ENCODE data around the gene CYFIP1.

Gene CYFIP1

GRCh38 chr15:22950256-22950990 lies 29.7 kb downstream of the CYFIP1 start:
- TF ChIP-seq, protein P1, sequence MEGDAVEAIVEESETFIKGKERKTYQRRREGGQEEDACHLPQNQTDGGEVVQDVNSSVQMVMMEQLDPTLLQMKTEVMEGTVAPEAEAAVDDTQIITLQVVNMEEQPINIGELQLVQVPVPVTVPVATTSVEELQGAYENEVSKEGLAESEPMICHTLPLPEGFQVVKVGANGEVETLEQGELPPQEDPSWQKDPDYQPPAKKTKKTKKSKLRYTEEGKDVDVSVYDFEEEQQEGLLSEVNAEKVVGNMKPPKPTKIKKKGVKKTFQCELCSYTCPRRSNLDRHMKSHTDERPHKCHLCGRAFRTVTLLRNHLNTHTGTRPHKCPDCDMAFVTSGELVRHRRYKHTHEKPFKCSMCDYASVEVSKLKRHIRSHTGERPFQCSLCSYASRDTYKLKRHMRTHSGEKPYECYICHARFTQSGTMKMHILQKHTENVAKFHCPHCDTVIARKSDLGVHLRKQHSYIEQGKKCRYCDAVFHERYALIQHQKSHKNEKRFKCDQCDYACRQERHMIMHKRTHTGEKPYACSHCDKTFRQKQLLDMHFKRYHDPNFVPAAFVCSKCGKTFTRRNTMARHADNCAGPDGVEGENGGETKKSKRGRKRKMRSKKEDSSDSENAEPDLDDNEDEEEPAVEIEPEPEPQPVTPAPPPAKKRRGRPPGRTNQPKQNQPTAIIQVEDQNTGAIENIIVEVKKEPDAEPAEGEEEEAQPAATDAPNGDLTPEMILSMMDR (conservative IDR thresholded peaks at IDR 0.05; ENCODE audit: low read depth, low read length): no peak
- H3K4me3 ChIP-seq (ENCODE audit: low read depth, low read length): no peak overlapping the region
- no peak for DNase-seq (ENCODE audit: low read depth)

DNA sequence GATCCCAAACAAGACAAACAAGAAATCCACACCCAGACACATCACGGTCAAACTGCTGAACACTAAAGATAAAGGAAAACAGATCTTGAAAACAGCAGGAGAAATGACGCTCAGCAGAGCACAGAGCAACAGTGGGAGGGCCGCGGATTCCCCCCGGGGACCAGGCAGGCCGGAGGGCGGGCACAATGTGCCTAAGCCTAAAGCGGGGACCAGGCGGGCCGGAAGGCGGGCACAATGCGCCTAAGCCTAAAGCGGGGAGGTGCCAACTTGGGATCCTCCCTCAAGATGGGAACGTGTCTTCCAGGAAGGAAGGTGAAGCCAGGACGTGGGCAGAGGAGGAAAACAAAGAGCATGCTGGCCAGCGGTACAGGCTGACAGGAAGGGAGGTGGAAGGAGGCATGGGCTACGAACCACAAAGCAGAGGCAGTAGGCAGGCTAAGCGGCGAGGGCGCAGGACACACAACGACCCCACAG lies 31.1 kb downstream of the CYFIP1 start:
- peak overlapping the region; percentile 20 for H3K4me3 ChIP-seq (ENCODE audit: low read depth, low read length)
- DNase-seq (ENCODE audit: low read depth): peak; percentile 69
- TF ChIP-seq, protein P1 (conservative IDR thresholded peaks at IDR 0.05; ENCODE audit: low read depth, low read length): no peak

DNA sequence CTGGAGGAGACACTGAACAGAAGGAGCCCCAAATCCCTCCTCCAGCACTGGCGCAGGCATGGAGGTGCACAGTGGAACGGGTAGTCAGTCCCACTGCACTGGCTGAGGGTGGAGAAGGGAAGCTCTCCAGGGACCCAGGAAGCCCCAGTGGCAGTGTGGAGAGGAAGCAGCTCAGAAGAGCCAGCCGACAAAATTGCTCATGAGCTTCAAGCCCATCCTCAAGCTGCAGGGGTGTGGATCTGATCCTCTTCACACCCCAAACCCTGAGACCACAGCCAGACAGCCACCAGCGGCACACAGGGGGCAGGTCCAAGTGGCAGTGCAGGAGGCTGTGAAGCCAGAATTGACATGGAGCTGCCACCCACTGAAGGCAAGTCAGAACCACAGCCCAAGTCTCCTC lies 32.1 kb downstream of the CYFIP1 start:
- H3K4me3 ChIP-seq (ENCODE audit: low read depth, low read length): no peak overlapping the region
- DNase-seq (ENCODE audit: low read depth): no peak
- TF ChIP-seq, protein P1 (conservative IDR thresholded peaks at IDR 0.05; ENCODE audit: low read depth, low read length): no peak

GRCh38 chr15:22947101-22948000 lies 32.8 kb downstream of the CYFIP1 start:
- TF ChIP-seq, protein P1 (conservative IDR thresholded peaks at IDR 0.05; ENCODE audit: low read depth, low read length): no peak
- no peak overlapping the region for H3K4me3 ChIP-seq (ENCODE audit: low read depth, low read length)
- no peak for DNase-seq (ENCODE audit: low read depth)

GRCh38 chr15:22945071-22945470 lies 35.1 kb downstream of the CYFIP1 start:
- no peak for DNase-seq (ENCODE audit: low read depth)
- TF ChIP-seq, protein P1 (conservative IDR thresholded peaks at IDR 0.05; ENCODE audit: low read depth, low read length): no peak
- H3K4me3 ChIP-seq (ENCODE audit: low read depth, low read length): no peak overlapping the region

- no peak for DNase-seq (ENCODE audit: low read depth)
- no peak overlapping the region for H3K4me3 ChIP-seq (ENCODE audit: low read depth, low read length)
- TF ChIP-seq, protein P1 (conservative IDR thresholded peaks at IDR 0.05; ENCODE audit: low read depth, low read length): no peak
Measured at GRCh38 chr15:22944651-22945050, 35.5 kb downstream of the CYFIP1 start.
